Parathyroid adenoma (tissue), 2 donors: ENCODE results near the gene MT1F.

Source experiments
- H2AFZ ChIP-seq: fragments of 300-600 bp; sonication (generic); one replicate; pipeline ENCODE4 v1.7.0; 2017; ENCODE audit warnings: antibody characterized with exemption, mild to moderate bottlenecking
- H3K27ac ChIP-seq: fragments of 300-600 bp; sonication (generic); one replicate; pipeline ENCODE4 v1.7.0; 2017
- H3K27me3 ChIP-seq: fragments of 300-600 bp; sonication (generic); one replicate; pipeline ENCODE4 v1.7.0; 2017; ENCODE audit warnings: low read length; ENCODE audit not compliant: control insufficient read depth, insufficient read depth
- H3K36me3 ChIP-seq: fragments of 300-600 bp; sonication (generic); one replicate; pipeline ENCODE4 v1.7.0; 2017; ENCODE audit warnings: low read length; ENCODE audit not compliant: control insufficient read depth, insufficient read depth
- H3K4me1 ChIP-seq: fragments of 300-600 bp; sonication (generic); one replicate; pipeline ENCODE4 v1.7.0; 2017; ENCODE audit warnings: control low read depth
- H3K4me2 ChIP-seq: fragments of 300-600 bp; sonication (generic); one replicate; pipeline ENCODE4 v1.7.0; 2017; ENCODE audit warnings: low read length
- H3K4me3 ChIP-seq: fragments of 300-600 bp; sonication (generic); one replicate; pipeline ENCODE4 v1.7.0; 2017; ENCODE audit warnings: low read depth, low read length
- H3K79me2 ChIP-seq: fragments of 300-600 bp; sonication (generic); one replicate; pipeline ENCODE4 v1.7.0; 2017; ENCODE audit warnings: control low read depth
- H3K9ac ChIP-seq: fragments of 300-600 bp; sonication (generic); one replicate; pipeline ENCODE4 v1.7.0; 2017; ENCODE audit warnings: mild to moderate bottlenecking
- H3K9me3 ChIP-seq: fragments of 300-600 bp; sonication (generic); one replicate; pipeline ENCODE4 v1.7.0; 2017; ENCODE audit warnings: low read length; ENCODE audit not compliant: control insufficient read depth
- TF ChIP-seq, protein P1 (sequence below): fragments of 300-600 bp; sonication (generic); IDR thresholded peaks from one replicate; pipeline ENCODE4 v1.7.0; 2017; ENCODE audit warnings: antibody characterized with exemption, mild to moderate bottlenecking
- donor health status: primary hyperparathyroidism.

Gene MT1F

DNA sequence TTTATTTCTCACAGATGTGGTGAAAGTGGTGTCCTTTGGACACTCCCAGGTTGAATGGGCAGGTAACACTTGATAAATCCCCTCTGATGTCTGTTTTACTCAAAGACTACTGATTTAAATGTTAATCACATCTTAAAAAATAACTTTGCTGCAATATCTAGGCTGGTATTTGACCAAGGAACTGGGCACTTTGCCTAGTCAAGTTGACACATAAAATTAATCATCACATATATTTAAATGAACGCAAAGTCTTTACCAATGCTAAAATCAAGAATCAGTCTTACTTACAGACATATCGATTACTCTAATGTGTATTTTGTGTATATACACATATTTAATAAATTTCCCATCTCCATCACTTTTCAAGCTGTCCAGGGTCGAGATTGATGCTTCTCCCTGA lies 42.4 kb upstream of the MT1F start:
- no peaks in the 10 kb centered on the region for H3K36me3 ChIP-seq
- H3K27ac ChIP-seq = no peak overlapping the region
- TF ChIP-seq, protein P1, sequence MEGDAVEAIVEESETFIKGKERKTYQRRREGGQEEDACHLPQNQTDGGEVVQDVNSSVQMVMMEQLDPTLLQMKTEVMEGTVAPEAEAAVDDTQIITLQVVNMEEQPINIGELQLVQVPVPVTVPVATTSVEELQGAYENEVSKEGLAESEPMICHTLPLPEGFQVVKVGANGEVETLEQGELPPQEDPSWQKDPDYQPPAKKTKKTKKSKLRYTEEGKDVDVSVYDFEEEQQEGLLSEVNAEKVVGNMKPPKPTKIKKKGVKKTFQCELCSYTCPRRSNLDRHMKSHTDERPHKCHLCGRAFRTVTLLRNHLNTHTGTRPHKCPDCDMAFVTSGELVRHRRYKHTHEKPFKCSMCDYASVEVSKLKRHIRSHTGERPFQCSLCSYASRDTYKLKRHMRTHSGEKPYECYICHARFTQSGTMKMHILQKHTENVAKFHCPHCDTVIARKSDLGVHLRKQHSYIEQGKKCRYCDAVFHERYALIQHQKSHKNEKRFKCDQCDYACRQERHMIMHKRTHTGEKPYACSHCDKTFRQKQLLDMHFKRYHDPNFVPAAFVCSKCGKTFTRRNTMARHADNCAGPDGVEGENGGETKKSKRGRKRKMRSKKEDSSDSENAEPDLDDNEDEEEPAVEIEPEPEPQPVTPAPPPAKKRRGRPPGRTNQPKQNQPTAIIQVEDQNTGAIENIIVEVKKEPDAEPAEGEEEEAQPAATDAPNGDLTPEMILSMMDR = no peak
- no peak overlapping the region for H3K9ac ChIP-seq
- no peak overlapping the region for H3K4me3 ChIP-seq
- no peak overlapping the region for H3K4me2 ChIP-seq
- no peaks in the 10 kb centered on the region for H3K27me3 ChIP-seq
- H3K79me2 ChIP-seq = no peaks in the 10 kb centered on the region
- H3K9me3 ChIP-seq = no peaks in the 10 kb centered on the region
- H3K4me1 ChIP-seq = peaks cover 6% of the 10 kb centered on the region
- no peak overlapping the region for H2AFZ ChIP-seq

DNA sequence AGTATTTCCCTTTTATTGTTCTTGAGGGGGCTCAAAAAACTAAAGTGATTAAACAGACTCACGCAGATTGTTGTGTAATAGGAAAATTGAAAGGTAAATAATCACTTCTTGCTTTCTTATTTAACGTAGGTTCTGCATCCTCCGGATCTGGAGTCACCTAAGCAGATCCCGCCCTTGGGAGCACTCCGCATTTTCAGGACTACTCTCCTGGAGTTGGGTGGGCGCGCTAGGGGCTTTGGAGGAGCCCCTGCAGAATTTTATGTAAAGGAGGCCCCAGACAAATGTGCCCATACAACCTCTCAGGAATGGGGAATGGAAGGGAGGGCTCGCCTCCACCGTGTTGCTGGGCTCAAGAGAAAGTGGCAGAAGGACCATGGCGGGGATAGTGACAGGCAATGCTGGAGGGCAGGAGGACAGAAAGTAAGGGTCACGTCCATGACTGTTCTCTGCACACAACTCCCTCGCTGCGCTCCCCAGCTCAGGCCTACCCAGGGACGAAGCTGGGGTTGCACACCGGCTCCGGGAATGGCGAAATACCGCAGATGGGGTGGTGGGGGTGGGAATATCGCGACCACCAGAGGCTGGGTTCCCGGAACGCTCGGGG lies 41.0 kb upstream of the MT1F start:
- H3K4me1 ChIP-seq = peaks cover 6% of the 10 kb centered on the region
- H3K9ac ChIP-seq = no peak overlapping the region
- no peaks in the 10 kb centered on the region for H3K27me3 ChIP-seq
- peak overlapping the region; percentile 85 for H2AFZ ChIP-seq
- no peaks in the 10 kb centered on the region for H3K79me2 ChIP-seq
- TF ChIP-seq, protein P1 = no peak
- H3K4me2 ChIP-seq = peak overlapping the region; percentile 35
- H3K4me3 ChIP-seq = no peak overlapping the region
- H3K36me3 ChIP-seq = no peaks in the 10 kb centered on the region
- H3K27ac ChIP-seq = no peak overlapping the region
- no peaks in the 10 kb centered on the region for H3K9me3 ChIP-seq

DNA sequence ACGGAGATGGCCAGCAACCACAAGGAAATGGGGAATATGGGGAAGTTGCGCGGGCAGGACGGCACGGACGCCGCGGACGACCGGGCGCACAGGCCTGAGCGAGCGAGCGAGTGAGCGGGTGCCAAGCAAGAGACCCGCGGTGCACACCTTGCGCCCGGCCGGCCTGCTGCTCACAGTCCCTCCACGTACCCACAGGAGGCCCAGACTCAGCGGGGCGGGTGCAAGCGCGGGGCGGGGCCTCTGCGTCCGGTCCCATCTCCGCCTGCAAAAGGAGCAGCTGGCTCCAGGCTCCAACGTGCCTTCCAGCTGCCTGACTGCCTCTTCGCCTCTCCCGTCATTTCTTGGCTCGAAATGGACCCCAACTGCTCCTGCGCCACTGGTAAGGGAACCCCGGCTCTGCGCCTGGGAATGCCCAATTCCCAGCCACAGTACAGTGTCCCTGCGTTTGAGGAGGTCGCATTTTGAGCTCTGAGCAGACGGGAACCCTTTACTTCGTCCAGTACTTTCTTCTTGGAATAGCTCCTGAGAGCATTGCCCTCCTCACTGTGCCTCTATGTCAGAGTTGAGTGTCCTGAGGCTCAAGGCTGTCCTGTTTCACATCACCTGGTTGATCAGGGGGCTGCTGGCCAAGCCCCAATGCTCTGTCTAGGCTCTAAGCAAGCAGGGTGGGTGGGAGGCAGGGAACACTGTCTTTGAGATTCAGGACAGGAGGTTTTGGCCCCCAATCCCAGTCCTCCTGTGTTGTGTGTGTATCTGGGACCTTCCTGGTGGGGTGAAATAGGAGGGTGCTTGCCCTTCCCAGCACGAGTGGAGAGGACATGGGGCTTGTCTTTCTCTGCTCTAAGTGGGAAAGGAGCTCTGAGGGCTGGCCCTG lies 40.3 kb upstream of the MT1F start:
- Histone ChIP-seq H3K36me3 (no peaks in the 10 kb centered on the region), H3K9ac (peak overlapping the region; percentile 21), H3K27me3 (no peaks in the 10 kb centered on the region), H3K27ac (peak overlapping the region; percentile 39), H3K4me2 (peak overlapping the region; percentile 35), H3K79me2 (no peaks in the 10 kb centered on the region), H3K4me1 (peaks cover 6% of the 10 kb centered on the region), H2AFZ (peak overlapping the region; percentile 85), H3K4me3 (no peak overlapping the region), H3K9me3 (no peaks in the 10 kb centered on the region)
- TF ChIP-seq, protein P1 = no peak

DNA sequence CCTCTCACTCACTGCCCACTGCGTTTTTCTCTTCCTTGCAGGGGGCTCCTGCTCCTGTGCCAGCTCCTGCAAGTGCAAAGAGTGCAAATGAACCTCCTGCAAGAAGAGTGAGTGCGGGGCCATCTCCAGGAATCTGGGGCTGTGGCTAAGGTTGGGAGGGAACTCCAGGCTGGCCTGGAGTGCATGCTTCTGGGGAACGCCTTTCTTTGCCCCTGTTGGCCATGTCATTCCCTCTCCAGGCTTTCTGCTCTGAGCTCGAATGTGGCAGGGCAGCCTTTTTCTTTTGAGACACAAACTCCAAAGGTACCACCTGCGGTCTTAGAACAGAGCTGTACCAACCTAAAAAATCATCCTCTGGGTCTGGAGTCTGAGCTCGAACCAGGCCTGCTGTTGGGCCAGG lies 39.6 kb upstream of the MT1F start:
- H3K9me3 ChIP-seq = no peaks in the 10 kb centered on the region
- no peak overlapping the region for H2AFZ ChIP-seq
- peaks cover 6% of the 10 kb centered on the region for H3K4me1 ChIP-seq
- H3K9ac ChIP-seq = no peak overlapping the region
- no peak overlapping the region for H3K4me2 ChIP-seq
- H3K27me3 ChIP-seq = no peaks in the 10 kb centered on the region
- TF ChIP-seq, protein P1 = no peak
- no peaks in the 10 kb centered on the region for H3K79me2 ChIP-seq
- no peak overlapping the region for H3K4me3 ChIP-seq
- no peak overlapping the region for H3K27ac ChIP-seq
- no peaks in the 10 kb centered on the region for H3K36me3 ChIP-seq
